Limb (tissue), 2 donors: ENCODE data around the gene HS3ST2.
A peak's percentile ranks its signal among the peaks of the same experiment; 100 is the strongest.
"Not testable (repeated sequence)": the region's sequence is repeated elsewhere in the genome, so short reads cannot be mapped to it uniquely, and the experiment has no call there.

Experiments
- DNase-seq, 2 donors: peaks; one replicate each; pipeline ENCODE4 v3.0.0-alpha.2; 2016; ENCODE audit errors: extremely low spot score in 2 of 2

The HS3ST2 gene

GRCh38 chr16:22813223-22813947, 577 bp upstream of the HS3ST2 start:
- peak; percentile 34 to 82 for DNase-seq

- DNase-seq: peak in 1 of 2 donors; percentile 32
These were observed 746 bp downstream of the HS3ST2 start for GRCh38 chr16:22814711-22815105.

GRCh38 chr16:22815863-22816262, 1.9 kb downstream of the HS3ST2 start:
- DNase-seq: no peak

- no peak for DNase-seq
These were observed 2.5 kb downstream of the HS3ST2 start for GRCh38 chr16:22816475-22816874.

- DNase-seq: not testable (repeated sequence)
These were observed 4.8 kb downstream of the HS3ST2 start for GRCh38 chr16:22818736-22819135.

GRCh38 chr16:22838681-22839080, 24.7 kb downstream of the HS3ST2 start:
- DNase-seq: no peak

GRCh38 chr16:22842031-22842430, 28.1 kb downstream of the HS3ST2 start:
- DNase-seq: not testable (repeated sequence)

GRCh38 chr16:22843122-22843521, 29.2 kb downstream of the HS3ST2 start:
- DNase-seq: no peak

- no peak for DNase-seq
These were observed 29.9 kb downstream of the HS3ST2 start for GRCh38 chr16:22843856-22844255.

- DNase-seq: no peak
These were observed 30.5 kb downstream of the HS3ST2 start for GRCh38 chr16:22844416-22844815.

- DNase-seq: no peak
These were observed 33.1 kb downstream of the HS3ST2 start for GRCh38 chr16:22847100-22847499.

- no peak for DNase-seq
These were observed 33.7 kb downstream of the HS3ST2 start for GRCh38 chr16:22847690-22848089.

GRCh38 chr16:22848451-22848850, 34.5 kb downstream of the HS3ST2 start:
- no peak for DNase-seq

- no peak for DNase-seq
These were observed 35.6 kb downstream of the HS3ST2 start for GRCh38 chr16:22849517-22849916.

GRCh38 chr16:22855231-22855630, 41.3 kb downstream of the HS3ST2 start:
- no peak for DNase-seq

- DNase-seq: no peak
These were observed 43.5 kb downstream of the HS3ST2 start for GRCh38 chr16:22857296-22858025.

GRCh38 chr16:22859925-22860324, 46.0 kb downstream of the HS3ST2 start:
- no peak for DNase-seq

GRCh38 chr16:22861580-22861979, 47.6 kb downstream of the HS3ST2 start:
- no peak for DNase-seq

GRCh38 chr16:22862046-22862445, 48.1 kb downstream of the HS3ST2 start:
- no peak for DNase-seq

GRCh38 chr16:22864375-22864774, 50.4 kb downstream of the HS3ST2 start:
- no peak for DNase-seq

- DNase-seq: no peak
These were observed 54.7 kb downstream of the HS3ST2 start for GRCh38 chr16:22868593-22869224.

GRCh38 chr16:22871861-22872260, 57.9 kb downstream of the HS3ST2 start:
- no peak for DNase-seq
